ENCODE data around the gene TNFRSF4.

DNA sequence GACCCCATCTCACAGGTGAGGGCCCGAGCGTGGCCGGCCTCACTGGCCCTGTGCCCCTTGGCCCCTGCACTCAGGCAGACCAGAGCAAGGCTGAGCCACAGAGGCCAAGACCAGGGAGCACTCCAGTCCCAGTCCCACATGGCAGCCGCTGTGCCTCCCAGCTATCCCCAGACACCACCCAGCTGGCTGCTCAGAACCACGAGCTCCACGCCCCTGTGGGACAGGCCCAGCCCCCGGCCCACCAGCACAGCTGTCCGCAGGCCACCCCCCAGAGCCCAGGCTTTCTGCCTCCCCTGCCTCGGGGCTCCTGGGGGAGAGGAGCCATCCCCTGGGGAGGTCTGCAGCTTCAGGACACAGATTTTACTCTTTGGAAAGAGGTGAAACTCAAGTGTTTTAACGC is 41.7 kb upstream of the TNFRSF4 start:
- TF ChIP-seq, protein P1, sequence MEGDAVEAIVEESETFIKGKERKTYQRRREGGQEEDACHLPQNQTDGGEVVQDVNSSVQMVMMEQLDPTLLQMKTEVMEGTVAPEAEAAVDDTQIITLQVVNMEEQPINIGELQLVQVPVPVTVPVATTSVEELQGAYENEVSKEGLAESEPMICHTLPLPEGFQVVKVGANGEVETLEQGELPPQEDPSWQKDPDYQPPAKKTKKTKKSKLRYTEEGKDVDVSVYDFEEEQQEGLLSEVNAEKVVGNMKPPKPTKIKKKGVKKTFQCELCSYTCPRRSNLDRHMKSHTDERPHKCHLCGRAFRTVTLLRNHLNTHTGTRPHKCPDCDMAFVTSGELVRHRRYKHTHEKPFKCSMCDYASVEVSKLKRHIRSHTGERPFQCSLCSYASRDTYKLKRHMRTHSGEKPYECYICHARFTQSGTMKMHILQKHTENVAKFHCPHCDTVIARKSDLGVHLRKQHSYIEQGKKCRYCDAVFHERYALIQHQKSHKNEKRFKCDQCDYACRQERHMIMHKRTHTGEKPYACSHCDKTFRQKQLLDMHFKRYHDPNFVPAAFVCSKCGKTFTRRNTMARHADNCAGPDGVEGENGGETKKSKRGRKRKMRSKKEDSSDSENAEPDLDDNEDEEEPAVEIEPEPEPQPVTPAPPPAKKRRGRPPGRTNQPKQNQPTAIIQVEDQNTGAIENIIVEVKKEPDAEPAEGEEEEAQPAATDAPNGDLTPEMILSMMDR (IDR thresholded peaks at IDR 0.05) = no peak
- TF ChIP-seq POLR2A (IDR thresholded peaks at IDR 0.05) (no peak), POLR2AphosphoS5 (IDR thresholded peaks at IDR 0.05) (no peak)
